Endodermal cell (in vitro differentiated cells): ENCODE data around the gene TTC7B. TPM values are rescaled to one million over a fixed set of nuclear protein-coding genes. Genes with fewer than 3 reads are reported as not detected.
A peak's percentile ranks its signal among the peaks of the same experiment; 100 is the strongest.

Source experiments
- DNase-seq: peaks from one replicate; pipeline ENCODE4 v3.0.0-alpha.2; 2017
- H3K27ac ChIP-seq: 2 replicates; pipeline ENCODE4 v1.5.1; 2013; ENCODE audit warnings: mild to moderate bottlenecking, low read depth, low read length, moderate library complexity
- H3K27me3 ChIP-seq: 2 replicates; pipeline ENCODE4 v1.6.1; 2013; ENCODE audit warnings: mild to moderate bottlenecking, low read length, moderate library complexity; ENCODE audit not compliant: insufficient read depth, control insufficient read depth, poor library complexity, severe bottlenecking
- H3K36me3 ChIP-seq: 2 replicates; pipeline ENCODE4 v1.7.0; 2013; ENCODE audit warnings: mild to moderate bottlenecking, low read length, moderate library complexity; ENCODE audit not compliant: control insufficient read depth, insufficient read depth
- H3K4me1 ChIP-seq: one replicate; pipeline ENCODE4 v1.7.0; 2013; ENCODE audit warnings: low read length; ENCODE audit not compliant: control insufficient read depth, insufficient read depth
- H3K4me3 ChIP-seq: 2 replicates; pipeline ENCODE4 v1.5.1; 2013; ENCODE audit warnings: mild to moderate bottlenecking, low read length, moderate library complexity
- H3K9ac ChIP-seq: 2 replicates; pipeline ENCODE4 v1.6.1; 2013; ENCODE audit warnings: mild to moderate bottlenecking, low read length, moderate library complexity; ENCODE audit not compliant: poor library complexity, severe bottlenecking; ENCODE audit errors: extremely low read depth
- H3K9me3 ChIP-seq: 2 replicates; pipeline ENCODE4 v1.6.1; 2013; ENCODE audit warnings: mild to moderate bottlenecking, low read length, moderate library complexity; ENCODE audit not compliant: control insufficient read depth
- H3K27ac Mint-ChIP-seq: 2 replicates; pipeline ENCODE4 v1.8.0; 2020; ENCODE audit warnings: mixed read lengths
- H3K27me3 Mint-ChIP-seq: 2 replicates; pipeline ENCODE4 v1.8.0; 2021; ENCODE audit warnings: mild to moderate bottlenecking, mixed read lengths; ENCODE audit not compliant: insufficient read depth
- H3K36me3 Mint-ChIP-seq: 2 replicates; pipeline ENCODE4 v1.8.0; 2020; ENCODE audit warnings: low read depth, mixed read lengths
- H3K4me1 Mint-ChIP-seq: 2 replicates; pipeline ENCODE4 v1.8.0; 2020; ENCODE audit warnings: mixed read lengths
- H3K4me3 Mint-ChIP-seq: 2 replicates; pipeline ENCODE4 v1.8.0; 2020; ENCODE audit warnings: mild to moderate bottlenecking, moderate library complexity, mixed read lengths
- H3K9me3 Mint-ChIP-seq: 2 replicates; pipeline ENCODE4 v1.8.0; 2020; ENCODE audit warnings: mild to moderate bottlenecking, mixed read lengths
- CTCF ChIP-seq: fragments of 200-600 bp; sonication (generic); conservative IDR thresholded peaks from 2 replicates; pipeline ENCODE4 v1.5.0; 2021; ENCODE audit warnings: antibody characterized with exemption, mild to moderate bottlenecking
- WGBS, 2 experiments: methylation state at CpG; one replicate each; pipeline versions ENCODE4 v1.1.5 to v1.1.7; 2013; ENCODE audit warnings: missing lambda C conversion rate in 2 of 2, mixed read lengths in 1 of 2; ENCODE audit not compliant: insufficient coverage in 1 of 2, insufficient read length in 1 of 2; 5-methylcytosine and 5-hydroxymethylcytosine counted together
- total RNA-seq, 2 donors: library from RNA; stranded (reverse); fragmentation: NEBNext Ultra II Directional in 1 of 2; extraction: Animal tissue kit (Norgen Biotek cat#: 25700) in 1 of 2; gene quantifications; 2 replicates in 1 of 2; 3 replicates in 1 of 2; pipeline ENCODE4 v1.2.1, GENCODE V29; 2021

Gene TTC7B
- total RNA-seq, 2 donors from 2014 or later, result 51.3 to 62.6 TPM

DNA sequence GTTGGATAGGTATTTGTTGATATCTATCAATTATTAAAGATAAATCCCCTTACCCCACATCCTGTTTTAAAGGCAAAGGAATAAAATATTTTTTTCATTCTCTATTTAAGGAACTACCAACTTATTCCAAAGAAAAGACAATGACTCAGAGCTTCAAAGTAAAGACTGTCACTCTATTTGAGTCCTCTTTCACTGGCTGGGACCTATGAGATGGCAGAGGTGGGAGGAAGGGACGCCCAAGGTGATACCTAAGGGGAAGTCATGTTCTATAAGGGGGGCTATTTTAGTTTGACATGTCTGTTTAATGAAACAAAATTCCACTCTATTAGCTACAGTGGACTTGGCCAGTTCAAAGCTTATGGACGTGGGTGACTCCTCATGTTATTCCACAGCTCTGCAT is 209.8 kb downstream of the TTC7B start:
- Histone ChIP-seq H3K27me3 (no peaks in the 10 kb centered on the region), H3K27ac (no peak overlapping the region), H3K9ac (no peak overlapping the region), H3K9me3 (no peaks in the 10 kb centered on the region), H3K36me3 (no peaks in the 10 kb centered on the region), H3K4me3 (no peak overlapping the region), H3K4me1 (peaks cover 35% of the 10 kb centered on the region)
- H3K4me3 Mint-ChIP-seq, result peak overlapping the region; percentile 10
- H3K36me3 Mint-ChIP-seq, result no peaks in the 10 kb centered on the region
- TF ChIP-seq CTCF, result no peak
- no peak for DNase-seq
- H3K9me3 Mint-ChIP-seq, result no peaks in the 10 kb centered on the region
- WGBS, 2 experiments, result 81% methylated on average over 2 of the region's 2 CpGs; no CpG with 5 or more reads in 1 of the 2 experiments
- H3K27ac Mint-ChIP-seq, result peak overlapping the region; percentile 69
- H3K4me1 Mint-ChIP-seq, result peaks cover 69% of the 10 kb centered on the region
- H3K27me3 Mint-ChIP-seq, result no peaks in the 10 kb centered on the region

DNA sequence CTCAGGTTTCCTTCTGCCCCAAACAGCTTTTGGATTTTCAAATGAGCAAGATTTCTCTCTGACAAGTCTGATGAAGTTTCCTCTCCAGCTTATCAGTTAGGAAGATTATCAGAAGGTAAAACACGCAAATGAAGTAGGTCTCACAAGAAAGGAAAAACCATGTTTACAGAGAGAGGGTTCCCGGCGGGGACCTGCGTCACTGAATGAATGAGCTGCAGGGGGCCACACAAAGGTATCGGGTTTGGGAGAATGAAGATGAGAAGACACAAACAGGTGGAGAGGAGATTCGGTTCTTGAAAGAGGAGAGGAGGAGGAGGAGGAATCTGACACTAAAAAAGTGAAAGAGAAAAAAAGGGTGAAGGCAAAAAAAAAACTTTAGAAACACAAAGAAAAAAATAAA is 210.8 kb downstream of the TTC7B start:
- 1 to 12% methylated on average over 5 to 6 of the region's 6 CpGs for WGBS, 2 experiments
- H3K27me3 ChIP-seq, result no peaks in the 10 kb centered on the region
- peak overlapping the region; percentile 37 for H3K4me3 ChIP-seq
- H3K4me1 ChIP-seq, result peaks cover 36% of the 10 kb centered on the region
- H3K27ac Mint-ChIP-seq, result peak overlapping the region; percentile 69
- no peaks in the 10 kb centered on the region for H3K27me3 Mint-ChIP-seq
- H3K9ac ChIP-seq, result peak overlapping the region; percentile 23
- H3K36me3 ChIP-seq, result no peaks in the 10 kb centered on the region
- peaks cover 73% of the 10 kb centered on the region for H3K4me1 Mint-ChIP-seq
- peak overlapping the region; percentile 28 for H3K27ac ChIP-seq
- TF ChIP-seq CTCF, result no peak
- H3K4me3 Mint-ChIP-seq, result peak overlapping the region; percentile 10
- DNase-seq, result peak; percentile 88
- H3K9me3 ChIP-seq, result no peaks in the 10 kb centered on the region
- no peaks in the 10 kb centered on the region for H3K36me3 Mint-ChIP-seq
- no peaks in the 10 kb centered on the region for H3K9me3 Mint-ChIP-seq

- H3K27me3 ChIP-seq, result no peaks in the 10 kb centered on the region
- no peaks in the 10 kb centered on the region for H3K36me3 Mint-ChIP-seq
- no peaks in the 10 kb centered on the region for H3K9me3 ChIP-seq
- no peaks in the 10 kb centered on the region for H3K36me3 ChIP-seq
- peaks cover 79% of the 10 kb centered on the region for H3K4me1 Mint-ChIP-seq
- DNase-seq, result no peak
- no peaks in the 10 kb centered on the region for H3K27me3 Mint-ChIP-seq
- peak overlapping the region; percentile 28 for H3K27ac ChIP-seq
- peak overlapping the region; percentile 69 for H3K27ac Mint-ChIP-seq
- H3K4me3 ChIP-seq, result no peak overlapping the region
- peaks cover 39% of the 10 kb centered on the region for H3K4me1 ChIP-seq
- TF ChIP-seq CTCF, result no peak
- peak overlapping the region; percentile 18 for H3K4me3 Mint-ChIP-seq
- no peaks in the 10 kb centered on the region for H3K9me3 Mint-ChIP-seq
- H3K9ac ChIP-seq, result no peak overlapping the region
- WGBS, 2 experiments, result 69 to 76% methylated on average over 4 to 6 of the region's 6 CpGs
Observed at GRCh38 chr14:90604356-90604755, 211.9 kb downstream of the TTC7B start.
